Kidney (tissue), 14 donors: ENCODE results near the gene NHERF2. TPM values are rescaled to one million over a fixed set of nuclear protein-coding genes. Genes with fewer than 3 reads are reported as not detected.

Experiments
- DNase-seq, 5 donors: peaks; one replicate each; pipeline ENCODE4 v3.0.0-alpha.2; 2013 to 2020
- FAIRE-seq: peaks from 2 replicates; lab custom pipeline; 2012; peaks lifted over from hg19 to GRCh38; lab: Jason Lieb, UNC
- H3K27ac ChIP-seq, 2 donors: one replicate each; pipeline ENCODE4 v1.7.0; 2013; ENCODE audit warnings: low read depth in 2 of 2, low read length in 2 of 2, inconsistent platforms in 1 of 2
- H3K27me3 ChIP-seq: one replicate; pipeline ENCODE4 v1.7.1; 2013; ENCODE audit warnings: low read length, inconsistent platforms; ENCODE audit not compliant: control insufficient read depth, insufficient read depth
- H3K36me3 ChIP-seq, 3 donors: one replicate each; pipeline versions ENCODE4 v1.7.0 to v1.7.1; 2013; ENCODE audit warnings: low read length in 3 of 3, control low read depth in 1 of 3, inconsistent platforms in 1 of 3; ENCODE audit not compliant: insufficient read depth in 3 of 3, control insufficient read depth in 2 of 3
- H3K4me1 ChIP-seq, 3 donors: one replicate each; pipeline versions ENCODE4 v1.7.0 to v1.7.1; 2013; ENCODE audit warnings: low read length in 3 of 3, inconsistent platforms in 1 of 3, low read depth in 1 of 3; ENCODE audit not compliant: control insufficient read depth in 2 of 3, insufficient read depth in 2 of 3
- H3K4me3 ChIP-seq, 3 donors: one replicate each; pipeline versions ENCODE4 v1.7.0 to v1.8.1; 2013; ENCODE audit warnings: low read length in 3 of 3, control low read depth in 1 of 3, inconsistent platforms in 1 of 3
- H3K9ac ChIP-seq, 3 donors: one replicate each; pipeline versions ENCODE4 v1.7.0 to v1.7.1; 2013; ENCODE audit warnings: low read length in 3 of 3, control low read depth in 1 of 3, inconsistent platforms in 1 of 3
- H3K9me3 ChIP-seq, 3 donors: one replicate each; pipeline versions ENCODE4 v1.7.0 to v1.7.1; 2013; ENCODE audit warnings: low read length in 3 of 3, control low read depth in 1 of 3, inconsistent platforms in 1 of 3; ENCODE audit not compliant: control insufficient read depth in 2 of 3, insufficient read depth in 1 of 3
- intact Hi-C: fragments of 100-400 bp; cut with DNase I; formaldehyde crosslinking; loops from one replicate; pipeline ENCODE4 v1.11.1; 2022
- polyA plus RNA-seq: library from polyadenylated mRNA; stranded (reverse); fragments of 350-450 nt; fragmentation: Illumina TruSeq; extraction: RNeasy Lipid Tissue Mini Kit (QIAGEN cat#74804); gene quantifications from one replicate; pipeline ENCODE4 v1.2.3, GENCODE V29; 2014; ENCODE audit warnings: low read depth, low replicate concordance; ENCODE audit not compliant: insufficient read depth
- total RNA-seq: library from RNA; stranded (reverse); fragmentation: NEBNext Ultra II Directional; extraction: Animal tissue kit (Norgen Biotek cat#: 25700); gene quantifications from one replicate; pipeline ENCODE4 v1.2.1, GENCODE V29; 2021
- TF ChIP-seq, protein P1 (sequence below): IDR thresholded peaks from 3 replicates; pipeline ENCODE4 v1.5.1; 2012; ENCODE audit warnings: mild to moderate bottlenecking, moderate library complexity, borderline replicate concordance; ENCODE audit not compliant: insufficient read depth; ENCODE audit errors: extremely low read depth
- donor health status: control.
- donor health status: control.
- donor health status: control.
- donor health status: control.
- donor health status: control.
- donor health status: DM: yes; HTN: yes; CAD: no.
- donor health status: Normal renal cell carcinoma (clear cell type).

Gene NHERF2
- total and polyA plus RNA-seq, 2 donors from 2014 or later, result 238 to 405 TPM

DNA sequence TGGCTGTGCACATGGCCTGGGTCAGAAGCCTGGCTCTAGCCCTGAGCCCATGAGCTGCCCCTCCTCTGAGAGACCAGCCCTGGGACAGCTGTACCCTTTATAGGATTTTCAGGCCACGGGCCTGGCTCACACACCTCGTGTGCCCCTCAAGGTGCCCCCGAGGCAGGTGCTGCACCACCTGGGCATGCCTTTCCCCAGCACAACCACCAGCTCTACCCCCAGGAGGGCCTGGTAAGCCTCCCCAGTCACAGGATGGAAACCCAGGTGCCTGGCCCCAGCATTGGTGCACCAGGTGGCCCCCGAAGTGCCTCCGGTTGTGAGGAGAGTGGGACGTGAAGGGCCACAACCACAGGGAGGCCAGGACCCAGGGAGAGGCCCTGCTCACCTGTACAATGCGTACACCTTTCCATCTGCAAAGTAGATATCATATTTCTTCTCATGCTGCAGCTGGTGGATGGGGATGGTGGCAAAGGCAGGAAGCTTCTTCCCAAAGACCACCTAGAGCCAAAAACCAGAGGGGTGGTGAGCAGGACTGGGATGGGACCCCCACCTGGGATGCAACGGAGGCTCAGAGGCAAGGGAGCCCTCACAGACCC lies 23.4 kb upstream of the NHERF2 start:
- intact Hi-C loops, result no loop called here
- Histone ChIP-seq H3K9ac (no peak overlapping the region), H3K9me3 (no peaks in the 10 kb centered on the region), H3K27ac (no peak overlapping the region), H3K4me1 (peaks cover 0 to 28% (median 0%) of the 10 kb centered on the region in 3 donors), H3K4me3 (no peak overlapping the region), H3K36me3 (peaks cover 0 to 31% (median 10%) of the 10 kb centered on the region in 3 donors), H3K27me3 (no peaks in the 10 kb centered on the region)
- TF ChIP-seq, protein P1, sequence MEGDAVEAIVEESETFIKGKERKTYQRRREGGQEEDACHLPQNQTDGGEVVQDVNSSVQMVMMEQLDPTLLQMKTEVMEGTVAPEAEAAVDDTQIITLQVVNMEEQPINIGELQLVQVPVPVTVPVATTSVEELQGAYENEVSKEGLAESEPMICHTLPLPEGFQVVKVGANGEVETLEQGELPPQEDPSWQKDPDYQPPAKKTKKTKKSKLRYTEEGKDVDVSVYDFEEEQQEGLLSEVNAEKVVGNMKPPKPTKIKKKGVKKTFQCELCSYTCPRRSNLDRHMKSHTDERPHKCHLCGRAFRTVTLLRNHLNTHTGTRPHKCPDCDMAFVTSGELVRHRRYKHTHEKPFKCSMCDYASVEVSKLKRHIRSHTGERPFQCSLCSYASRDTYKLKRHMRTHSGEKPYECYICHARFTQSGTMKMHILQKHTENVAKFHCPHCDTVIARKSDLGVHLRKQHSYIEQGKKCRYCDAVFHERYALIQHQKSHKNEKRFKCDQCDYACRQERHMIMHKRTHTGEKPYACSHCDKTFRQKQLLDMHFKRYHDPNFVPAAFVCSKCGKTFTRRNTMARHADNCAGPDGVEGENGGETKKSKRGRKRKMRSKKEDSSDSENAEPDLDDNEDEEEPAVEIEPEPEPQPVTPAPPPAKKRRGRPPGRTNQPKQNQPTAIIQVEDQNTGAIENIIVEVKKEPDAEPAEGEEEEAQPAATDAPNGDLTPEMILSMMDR, result no peak
- peak in 1 of 5 donors; percentile 59 for DNase-seq
- no peak for FAIRE-seq

DNA sequence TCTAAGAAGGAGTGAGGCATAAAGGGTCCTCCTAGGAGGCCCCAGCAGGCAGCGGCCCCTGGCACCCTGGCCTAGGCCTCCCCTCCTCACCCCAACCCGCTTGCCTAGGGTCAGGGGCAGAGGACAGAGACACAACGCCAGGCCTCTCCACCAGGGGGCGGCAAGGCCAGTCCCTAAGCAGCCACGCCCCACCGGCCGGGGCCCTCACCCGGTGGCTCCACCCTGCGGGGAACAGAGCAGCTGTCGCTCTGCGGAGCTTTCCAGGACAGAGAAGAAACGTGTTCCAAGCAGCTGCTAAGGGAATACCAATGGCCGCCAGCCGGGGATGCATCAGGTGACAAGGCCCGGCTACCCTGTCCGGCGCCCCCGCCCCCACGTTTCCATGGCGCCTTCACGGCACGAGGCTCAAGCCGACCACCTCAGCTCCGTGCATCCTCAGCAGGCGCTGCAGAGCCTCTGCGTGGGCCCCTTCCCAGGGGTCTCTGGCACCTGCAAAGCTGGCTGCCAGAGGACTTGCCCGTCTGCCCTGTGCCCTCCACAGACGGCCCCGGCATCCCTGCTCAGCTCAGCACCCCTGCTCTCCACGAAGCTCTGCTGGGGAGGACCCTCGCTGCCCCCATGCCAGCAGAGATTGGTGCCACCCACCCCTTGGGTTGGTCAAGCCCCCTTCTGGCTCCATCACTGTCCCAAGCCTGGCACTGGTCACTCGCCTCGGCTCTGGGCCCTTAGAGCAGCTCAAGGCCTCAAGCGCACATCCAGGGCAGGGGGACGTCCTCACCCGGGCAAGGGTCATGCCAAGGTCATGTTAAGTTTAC lies 22.7 kb upstream of the NHERF2 start:
- Histone ChIP-seq H3K27ac (no peak overlapping the region), H3K9ac (no peak overlapping the region), H3K9me3 (no peaks in the 10 kb centered on the region), H3K27me3 (no peaks in the 10 kb centered on the region), H3K36me3 (peaks cover 0 to 31% (median 10%) of the 10 kb centered on the region in 3 donors), H3K4me3 (no peak overlapping the region), H3K4me1 (peaks cover 0 to 34% (median 3%) of the 10 kb centered on the region in 3 donors)
- intact Hi-C loops, result no loop called here
- FAIRE-seq, result no peak
- DNase-seq, result peak; percentile 93 to 96 (median 95)
- TF ChIP-seq, protein P1, result peak; percentile 95

DNA sequence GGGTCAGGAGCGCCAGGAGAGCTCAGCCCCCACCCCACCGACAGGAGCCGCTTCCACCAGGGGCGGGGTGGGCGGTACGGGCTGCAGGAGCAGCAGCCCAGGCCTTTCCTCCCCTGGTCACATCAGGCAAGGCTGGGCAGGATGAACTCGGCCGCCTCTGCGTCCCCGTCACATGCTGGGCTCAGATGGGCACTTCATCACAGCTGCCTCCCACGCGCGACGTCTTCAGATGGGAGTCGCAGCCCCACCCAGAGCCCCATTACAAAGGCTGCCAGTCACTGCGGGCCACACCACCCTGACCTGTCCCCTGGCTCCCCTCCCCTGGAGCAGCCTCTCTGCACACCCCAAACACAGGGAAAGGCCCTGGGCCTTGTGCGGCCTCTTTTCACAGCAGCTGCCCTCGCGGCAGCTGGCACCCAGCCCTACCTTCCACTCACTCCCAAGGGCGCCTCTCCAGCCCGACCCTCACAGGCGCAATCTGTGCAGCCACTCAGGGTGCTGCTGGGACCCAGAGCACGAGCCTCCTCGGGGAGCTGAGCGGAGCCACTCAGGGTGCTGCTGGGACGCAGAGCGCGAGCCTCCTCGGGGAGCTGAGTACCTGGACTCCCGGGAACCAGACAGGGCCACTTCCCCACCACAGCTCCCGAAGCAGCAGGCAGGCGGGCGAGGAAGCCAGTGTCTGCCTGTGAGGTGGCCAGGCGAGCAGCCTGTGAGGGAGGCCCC lies 21.7 kb upstream of the NHERF2 start:
- DNase-seq (peak in 1 of 5 donors; percentile 68), FAIRE-seq (no peak)
- TF ChIP-seq, protein P1, result no peak
- Histone ChIP-seq H3K4me1 (peaks cover 0 to 35% (median 3%) of the 10 kb centered on the region in 3 donors), H3K27ac (no peak overlapping the region), H3K36me3 (peaks cover 0 to 28% (median 10%) of the 10 kb centered on the region in 3 donors), H3K9me3 (no peaks in the 10 kb centered on the region), H3K9ac (no peak overlapping the region), H3K27me3 (no peaks in the 10 kb centered on the region), H3K4me3 (no peak overlapping the region)
- intact Hi-C loops, result no loop called here
